T47D (cell line): ENCODE results near the gene LMCD1.

ENCODE experiments used
- DNase-seq, 2 experiments: peaks; one replicate each; pipeline versions ENCODE4 v3.0.0 to v3.0.0-alpha.2; 2011 to 2012; ENCODE audit warnings: low read depth in 1 of 2, low spot score in 1 of 2
- JUND ChIP-seq: IDR thresholded peaks from 2 replicates; pipeline ENCODE4 v1.6.1; 2012; ENCODE audit warnings: low read depth
- in situ Hi-C: cut with HindIII; loops from 2 replicates; pipeline ENCODE4 v1.10.0; 2016; ENCODE audit warnings: low sequenced_read_pairs, low pct_unique_long_range_greater_than_20kb

Gene LMCD1

GRCh38 chr3:8581373-8581772, 79.8 kb downstream of the LMCD1 start:
- in situ Hi-C loops = no loop called here
- no peak for DNase-seq
- no peak for TF ChIP-seq JUND

GRCh38 chr3:8581806-8582445, 80.3 kb downstream of the LMCD1 start:
- no peak for DNase-seq
- in situ Hi-C loops = no loop called here
- TF ChIP-seq JUND = no peak

- no peak for TF ChIP-seq JUND
- DNase-seq = no peak
- in situ Hi-C loops = no loop called here
These were observed 83.0 kb downstream of the LMCD1 start for GRCh38 chr3:8584661-8585060.

GRCh38 chr3:8589880-8590556, 88.4 kb downstream of the LMCD1 start:
- in situ Hi-C loops = no loop called here
- no peak for TF ChIP-seq JUND
- no peak for DNase-seq

- in situ Hi-C loops = no loop called here
- TF ChIP-seq JUND = no peak
- no peak for DNase-seq
These were observed 91.6 kb downstream of the LMCD1 start for GRCh38 chr3:8593021-8593827.

- TF ChIP-seq JUND = no peak
- in situ Hi-C loops = no loop called here
- no peak for DNase-seq
These were observed 93.6 kb downstream of the LMCD1 start for GRCh38 chr3:8595252-8595651.

- no peak for DNase-seq
- in situ Hi-C loops = no loop called here
- TF ChIP-seq JUND = no peak
These were observed 94.1 kb downstream of the LMCD1 start for GRCh38 chr3:8595695-8596115.

GRCh38 chr3:8596321-8597218, 94.9 kb downstream of the LMCD1 start:
- DNase-seq = no peak
- in situ Hi-C loops = no loop called here
- TF ChIP-seq JUND = no peak

GRCh38 chr3:8597219-8597853, 95.7 kb downstream of the LMCD1 start:
- DNase-seq = no peak
- in situ Hi-C loops = no loop called here
- TF ChIP-seq JUND = no peak

GRCh38 chr3:8599146-8599545, 97.5 kb downstream of the LMCD1 start:
- in situ Hi-C loops = no loop called here
- no peak for TF ChIP-seq JUND

GRCh38 chr3:8600457-8600856, 98.8 kb downstream of the LMCD1 start:
- in situ Hi-C loops = no loop called here
- no peak for DNase-seq
- TF ChIP-seq JUND = no peak

More at GRCh38 chr3:8599146-8599545, 97.5 kb downstream of the LMCD1 start:
- DNase-seq = no peak
